Activated T-helper 1 cell treated with Interleukin-2 at 50 U/mL for 16 hours (primary cell): ENCODE measurements around the gene CCT7.

Experiments used
- DNase-seq: peaks from one replicate; pipeline ENCODE4 v3.0.0-alpha.2; 2020; ENCODE audit warnings: low read depth

The CCT7 gene

DNA sequence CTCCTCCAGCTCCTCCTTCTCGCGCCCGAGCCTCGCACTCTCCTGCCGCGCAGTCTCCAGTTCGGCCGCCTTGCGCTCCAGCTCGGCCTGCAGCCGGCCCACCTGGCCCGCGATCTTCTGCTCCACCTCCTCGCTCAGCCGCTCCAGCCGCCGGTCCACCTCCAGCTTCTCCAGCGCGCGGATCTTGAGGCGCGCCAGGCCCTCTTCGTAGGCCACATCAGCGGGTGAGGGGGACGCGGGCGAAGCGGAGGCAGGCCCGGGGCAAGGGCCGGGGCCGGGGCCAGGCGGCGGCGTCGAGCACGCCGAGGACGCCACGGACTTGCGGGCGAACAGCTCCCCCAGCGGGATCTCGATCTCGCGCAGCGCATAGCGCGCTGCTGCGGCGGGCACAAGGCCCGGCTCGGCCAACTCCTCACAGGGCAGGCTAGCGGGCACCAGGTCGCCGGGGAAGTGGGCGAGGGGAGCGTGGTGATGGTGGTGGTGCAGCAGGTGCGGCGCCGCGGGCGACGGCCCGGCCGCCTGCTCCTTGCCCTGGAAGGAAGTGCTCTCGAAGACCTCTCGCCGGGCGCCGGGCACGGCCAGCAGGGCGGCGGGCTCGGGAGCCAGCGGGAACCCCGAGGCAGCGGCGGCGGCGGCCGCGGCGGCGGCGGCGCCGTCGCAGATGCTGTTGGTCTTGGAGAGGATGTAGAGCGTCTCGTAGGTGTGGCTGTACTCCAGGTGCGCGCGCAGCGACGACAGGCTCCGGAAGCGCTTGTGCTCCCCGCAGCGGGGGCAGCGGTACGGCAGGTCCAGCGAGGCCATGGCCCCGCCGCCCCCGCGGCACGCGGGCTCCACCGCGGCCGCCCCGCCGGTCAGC lies 35.0 kb downstream of the CCT7 start:
- peak; percentile 76 for DNase-seq

DNA sequence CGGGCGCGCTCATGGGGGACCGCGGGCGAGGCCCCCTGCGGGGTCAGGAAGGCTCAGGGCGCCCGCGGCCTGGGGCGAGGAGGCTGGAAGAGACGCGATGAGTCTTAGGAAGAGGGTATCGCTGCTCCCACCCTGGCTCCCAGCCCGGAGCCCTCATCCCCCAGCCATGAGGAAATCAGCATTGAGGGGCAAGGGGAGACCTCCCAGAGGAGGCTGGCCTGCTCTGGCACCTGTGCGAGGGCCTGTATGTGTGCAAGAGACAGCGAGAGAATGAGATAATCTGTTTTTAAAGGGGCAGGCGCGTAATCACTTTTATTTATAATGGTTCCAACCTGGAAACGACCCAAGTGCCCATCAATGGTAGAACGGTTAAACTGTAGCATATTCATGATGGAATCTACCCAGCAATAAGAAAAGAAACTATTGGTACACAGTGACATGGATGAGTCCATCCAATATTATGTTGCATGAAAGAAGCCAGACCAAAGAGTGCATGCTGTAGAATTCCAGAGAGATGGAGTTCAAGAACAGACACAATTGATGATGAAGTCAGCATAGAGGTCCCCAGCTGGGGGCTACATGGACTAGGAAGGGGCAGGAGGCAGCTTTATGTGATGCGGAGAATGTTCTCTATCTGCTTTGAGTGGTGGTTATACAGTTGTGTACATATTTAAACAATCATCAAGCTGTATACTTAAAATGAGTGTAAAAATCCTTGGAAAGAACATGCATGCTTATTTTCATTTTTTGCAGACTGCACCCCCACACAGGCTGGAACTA lies 35.8 kb downstream of the CCT7 start:
- no peak for DNase-seq

DNA sequence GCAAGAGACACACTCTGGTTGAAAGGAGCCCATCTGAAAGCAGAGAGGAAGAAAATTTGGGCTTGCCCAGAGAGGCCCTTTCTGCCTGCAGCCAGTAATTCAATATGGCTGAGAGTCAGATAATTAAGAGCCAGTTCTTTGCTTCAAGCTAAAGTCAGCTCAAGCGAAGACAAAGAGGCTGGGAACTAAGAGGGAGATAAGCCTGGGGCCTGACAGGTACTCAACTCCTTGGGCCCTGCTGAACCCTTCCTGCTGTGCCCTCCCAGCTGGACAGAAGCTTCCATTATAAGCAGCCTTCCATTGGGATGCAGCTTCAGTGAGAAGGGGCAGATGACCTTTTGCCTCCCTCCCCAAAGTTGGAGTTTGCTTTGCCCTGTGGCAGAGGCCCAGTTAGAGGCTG lies 38.2 kb downstream of the CCT7 start:
- DNase-seq = no peak

DNA sequence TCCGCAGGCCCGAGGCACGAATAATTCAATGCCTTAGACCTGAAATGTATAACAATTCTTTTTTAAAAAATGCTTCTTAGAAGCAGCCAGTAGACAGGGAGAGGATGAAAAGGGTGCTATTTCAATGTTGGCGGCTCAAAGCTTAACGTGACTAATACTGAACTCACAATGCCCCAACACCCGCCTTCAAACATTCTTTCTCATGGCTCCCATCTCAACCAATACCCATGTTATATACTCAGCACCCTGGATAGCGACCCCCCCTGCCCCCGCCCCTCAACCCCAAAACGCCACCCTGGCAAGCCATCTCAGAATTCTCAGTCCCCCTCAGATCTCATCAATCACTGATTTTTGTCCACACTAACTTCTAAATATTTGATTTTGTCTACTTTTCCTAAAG lies 45.7 kb downstream of the CCT7 start:
- no peak for DNase-seq

DNA sequence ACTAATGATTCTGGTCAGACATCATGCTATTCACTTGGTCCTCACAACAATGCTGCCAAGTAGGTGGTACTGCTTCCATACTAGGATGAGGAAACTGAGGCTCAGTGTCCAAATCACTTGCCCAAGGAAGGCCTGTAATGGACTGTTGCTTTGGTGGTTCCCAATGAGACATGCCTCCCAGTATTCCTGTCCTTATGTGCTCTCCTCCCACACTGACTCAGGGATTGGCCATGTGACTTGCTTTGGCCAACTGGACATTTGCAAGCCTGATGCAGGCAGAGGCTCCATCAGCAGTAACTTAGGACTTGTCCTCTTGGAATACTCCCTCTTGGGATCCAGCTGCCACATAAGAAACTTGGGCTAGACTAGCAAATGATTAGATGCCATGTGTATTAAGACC lies 47.1 kb downstream of the CCT7 start:
- no peak for DNase-seq

DNA sequence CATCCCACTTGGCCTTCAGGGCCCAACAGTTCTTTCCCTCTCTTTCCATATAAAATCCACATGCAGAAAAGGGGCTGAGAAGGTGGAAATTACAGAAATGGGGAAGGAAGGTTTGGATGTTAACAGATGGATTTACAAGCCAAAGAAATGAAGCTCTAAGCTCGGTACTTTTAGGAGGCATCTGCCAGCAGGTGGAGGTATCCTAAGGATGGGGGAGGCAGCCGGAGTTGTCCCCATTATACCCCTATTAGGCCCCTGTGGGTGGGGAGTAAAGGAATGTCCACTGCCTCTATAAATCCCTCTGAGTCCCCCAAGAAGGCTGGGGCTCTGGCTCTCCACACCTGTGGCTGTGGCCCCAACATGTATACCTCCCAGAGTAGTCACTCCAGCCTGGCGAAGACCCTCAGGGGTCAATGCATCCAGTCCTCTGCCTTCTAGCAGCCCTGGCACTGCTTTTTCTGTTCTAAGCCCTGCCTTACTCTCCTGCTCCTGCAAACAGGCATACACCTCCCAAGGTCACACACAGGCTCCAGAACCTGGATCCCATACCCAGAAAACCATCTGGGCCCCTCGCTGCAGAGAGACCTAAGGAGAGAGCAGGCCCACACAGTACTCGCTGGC lies 48.9 kb downstream of the CCT7 start:
- no peak for DNase-seq

DNA sequence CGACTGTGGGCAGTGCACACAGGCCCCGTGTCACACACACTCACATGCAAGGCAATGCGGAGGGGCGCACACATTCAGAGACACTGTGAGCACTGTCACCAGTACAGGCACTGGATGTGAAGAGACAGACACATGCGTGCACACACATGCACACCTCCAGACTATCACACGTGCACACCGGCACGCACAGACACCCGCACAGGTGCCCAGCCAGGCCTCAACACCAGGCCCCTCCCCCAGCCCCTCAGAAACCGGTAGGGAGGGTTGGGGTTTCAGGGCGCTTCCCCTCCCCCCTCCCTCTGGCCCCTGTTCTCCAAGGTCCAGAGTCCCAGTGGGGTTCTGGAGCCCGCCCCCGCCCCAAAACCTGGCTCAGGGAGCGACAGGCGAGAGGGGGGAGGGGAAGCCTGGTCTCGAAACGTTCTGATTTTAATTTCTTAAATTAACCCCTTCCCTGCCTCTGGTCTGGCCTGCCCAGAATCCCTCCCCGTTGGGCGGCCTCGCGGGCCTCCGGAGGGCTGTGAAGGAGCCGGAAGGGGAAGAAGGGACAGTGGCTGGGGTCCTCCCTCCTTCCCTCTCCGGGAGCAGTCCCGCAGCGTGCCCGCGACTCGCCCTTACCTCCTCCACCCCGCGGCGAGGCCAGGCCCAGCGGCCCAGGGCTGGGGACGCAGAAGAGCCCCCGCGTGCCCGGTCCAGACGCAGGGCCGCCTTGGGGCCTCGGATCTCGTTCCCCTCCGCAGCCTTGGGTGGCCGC lies 49.6 kb downstream of the CCT7 start:
- no peak for DNase-seq

DNA sequence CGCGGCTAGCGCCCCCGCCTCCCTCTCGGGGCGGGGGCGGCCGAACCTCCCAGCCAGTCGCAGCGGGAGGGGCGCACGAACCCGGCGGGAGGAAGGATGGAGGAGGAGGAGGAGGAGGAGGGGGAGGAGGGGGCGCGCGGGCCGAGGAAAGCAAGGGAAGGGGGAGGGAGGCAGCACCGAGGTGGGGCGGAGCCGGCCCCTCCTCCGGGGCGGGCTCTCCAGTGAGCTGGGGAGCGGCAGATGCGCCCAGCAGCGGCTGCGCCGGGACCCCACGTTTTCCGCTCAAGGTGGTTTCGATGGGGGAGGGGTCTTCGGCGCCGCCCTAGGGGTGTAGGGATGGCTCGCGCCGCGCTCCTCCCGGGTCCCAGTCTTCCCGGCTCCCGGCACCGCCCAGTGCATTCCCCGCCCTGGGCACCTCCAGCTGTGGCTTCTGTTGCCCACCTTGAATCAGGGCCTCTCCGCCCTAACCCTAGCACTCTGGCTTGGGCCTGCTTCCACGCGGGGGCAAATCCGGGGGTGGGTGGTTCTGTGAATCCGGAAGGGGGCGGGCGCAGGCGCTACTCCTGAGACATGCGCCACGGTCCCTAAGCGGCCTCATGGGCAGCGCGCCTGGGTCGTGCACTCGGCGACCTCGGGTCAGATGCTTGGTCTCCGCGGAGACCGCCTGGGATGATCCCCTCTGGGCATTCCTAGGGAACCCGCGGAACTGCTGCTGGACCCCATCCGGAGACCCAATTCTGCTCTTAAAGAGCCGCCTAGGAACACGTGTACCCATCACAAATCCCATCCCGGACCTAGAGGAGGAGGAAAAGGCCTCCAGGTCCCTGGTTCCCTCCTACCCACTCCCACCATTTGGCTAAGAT lies 50.4 kb downstream of the CCT7 start, which contains the start of gene FBXO41:
Gene FBXO41, minus strand, starts transcription at position 183 of the 863 bp plus-strand sequence. CDS start 14,848 bp downstream, outside the sequence.
- DNase-seq = peak; percentile 37

DNA sequence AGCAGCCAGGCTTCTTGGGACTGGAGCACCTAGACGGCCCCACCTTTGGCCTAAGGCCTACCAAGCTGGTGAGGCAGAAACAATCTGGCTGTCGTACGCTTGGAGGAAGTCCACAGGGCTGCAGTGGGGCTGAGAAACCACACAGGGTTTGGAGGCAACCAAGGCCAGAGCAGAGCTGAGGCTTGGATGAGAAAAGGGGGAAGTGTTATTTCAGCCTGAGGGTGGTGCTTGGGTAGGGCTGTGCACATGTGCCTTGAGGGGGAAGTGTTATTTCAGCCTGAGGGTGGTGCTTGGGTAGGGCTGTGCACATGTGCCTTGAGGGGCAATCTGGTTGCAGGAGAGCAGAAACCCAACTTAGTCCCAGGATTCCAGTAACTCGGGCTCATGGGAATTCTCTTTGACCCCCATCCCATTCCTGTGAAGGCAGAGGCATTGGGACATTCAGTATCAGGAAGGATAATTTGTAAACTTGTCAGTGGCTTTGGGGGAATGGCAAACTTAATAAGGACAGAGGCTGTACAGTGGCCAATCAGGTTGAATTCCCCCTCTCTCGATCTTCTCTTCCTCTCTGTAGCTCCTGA lies 51.1 kb downstream of the CCT7 start:
- DNase-seq = no peak

DNA sequence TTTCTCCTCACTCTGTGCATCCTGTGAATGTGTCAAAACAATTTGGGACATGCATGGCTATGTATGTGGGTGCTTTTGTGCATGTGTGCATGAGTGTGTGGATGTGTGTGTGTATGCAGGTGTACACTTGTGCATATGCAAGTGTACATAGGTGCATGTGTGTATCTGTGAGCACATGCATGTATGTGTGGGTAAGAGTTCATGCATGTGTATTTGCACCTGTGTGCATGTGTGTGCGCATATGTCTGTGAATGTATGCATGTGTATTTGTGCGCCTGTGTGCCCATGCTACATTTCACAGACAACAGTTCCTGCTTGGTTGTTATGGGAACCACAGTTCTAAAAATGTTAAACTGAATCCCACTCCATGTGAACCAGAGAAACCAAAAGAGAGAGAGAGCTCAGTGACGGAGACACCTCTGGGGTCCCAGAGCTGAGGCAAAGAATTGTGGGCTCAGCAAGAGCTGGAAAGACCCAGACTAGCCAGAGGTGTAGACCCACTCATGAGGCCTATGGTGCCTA lies 52.1 kb downstream of the CCT7 start:
- DNase-seq = no peak

DNA sequence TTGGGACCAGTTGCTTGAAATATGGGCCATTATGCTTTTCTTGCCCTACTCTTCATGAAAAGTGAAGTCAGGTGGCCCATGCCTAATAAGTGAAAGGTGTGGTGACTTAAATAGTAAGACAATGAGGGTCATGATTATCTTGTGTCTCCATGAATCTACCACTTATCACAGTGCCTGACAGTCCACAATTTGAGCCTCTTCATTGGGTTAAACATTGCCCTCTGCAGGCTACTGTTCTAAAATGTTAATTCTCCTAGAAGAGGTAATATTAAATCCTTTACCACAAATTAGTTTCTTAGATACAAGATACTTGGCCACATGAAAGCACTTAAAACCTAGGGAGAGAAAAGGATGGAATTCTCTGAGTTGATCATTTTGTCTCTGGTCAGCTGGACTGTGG lies 55.2 kb downstream of the CCT7 start:
- no peak for DNase-seq

DNA sequence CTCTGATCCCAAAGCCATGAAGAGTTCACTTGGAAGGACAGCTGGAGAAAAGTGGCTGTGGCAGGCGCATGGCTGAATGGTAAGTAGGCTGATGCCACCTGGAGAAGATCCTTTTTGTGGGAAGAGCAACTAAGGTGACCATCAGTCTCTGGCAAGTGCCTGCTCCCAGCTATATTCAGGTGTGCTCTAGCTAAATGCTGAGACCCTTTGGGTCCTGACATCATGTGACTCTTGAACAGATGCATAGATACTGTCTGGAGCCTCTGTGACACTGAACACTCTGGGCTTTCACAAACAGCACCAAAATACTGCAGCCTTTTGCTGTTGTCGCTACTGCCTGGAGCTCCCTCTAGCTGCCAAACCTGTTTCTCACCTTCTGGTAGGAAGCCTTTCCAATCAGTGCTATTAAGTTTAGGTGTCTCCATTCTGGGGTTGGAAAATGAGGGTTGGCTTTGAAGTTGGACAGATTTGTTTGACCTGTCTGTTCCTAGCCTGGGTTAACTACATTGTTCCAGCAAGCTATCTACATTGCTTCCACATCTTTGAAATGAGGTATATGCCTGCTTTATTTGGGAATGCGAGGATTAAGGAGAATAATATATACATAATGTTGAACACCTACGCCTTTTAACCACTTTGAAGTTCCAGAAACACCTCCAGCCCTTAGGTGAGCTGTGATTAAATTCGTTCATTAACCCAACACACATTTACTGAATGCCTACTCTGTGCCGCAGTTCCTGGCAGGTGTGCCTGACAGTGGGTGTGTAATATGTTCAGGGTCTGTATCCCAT lies 56.1 kb downstream of the CCT7 start:
- no peak for DNase-seq

DNA sequence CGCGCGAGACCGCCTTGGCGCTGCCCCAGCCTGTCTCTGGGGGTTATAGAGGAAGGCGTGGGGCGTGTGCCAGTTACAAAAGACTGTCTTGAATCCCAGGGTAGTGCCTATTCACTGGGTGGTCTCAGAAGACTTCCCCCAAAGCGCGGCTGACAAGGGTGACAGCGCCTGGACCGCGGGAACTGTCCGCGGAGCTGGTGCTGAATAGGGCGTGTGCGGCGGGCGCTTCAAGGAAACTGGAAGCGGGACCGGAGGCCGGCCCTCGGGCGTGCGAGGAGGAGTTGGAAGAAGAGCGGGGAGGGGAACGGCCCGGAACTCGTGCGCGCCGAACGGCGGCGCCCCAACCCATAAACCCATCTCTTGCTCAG lies 57.0 kb downstream of the CCT7 start:
- peak; percentile 20 for DNase-seq

DNA sequence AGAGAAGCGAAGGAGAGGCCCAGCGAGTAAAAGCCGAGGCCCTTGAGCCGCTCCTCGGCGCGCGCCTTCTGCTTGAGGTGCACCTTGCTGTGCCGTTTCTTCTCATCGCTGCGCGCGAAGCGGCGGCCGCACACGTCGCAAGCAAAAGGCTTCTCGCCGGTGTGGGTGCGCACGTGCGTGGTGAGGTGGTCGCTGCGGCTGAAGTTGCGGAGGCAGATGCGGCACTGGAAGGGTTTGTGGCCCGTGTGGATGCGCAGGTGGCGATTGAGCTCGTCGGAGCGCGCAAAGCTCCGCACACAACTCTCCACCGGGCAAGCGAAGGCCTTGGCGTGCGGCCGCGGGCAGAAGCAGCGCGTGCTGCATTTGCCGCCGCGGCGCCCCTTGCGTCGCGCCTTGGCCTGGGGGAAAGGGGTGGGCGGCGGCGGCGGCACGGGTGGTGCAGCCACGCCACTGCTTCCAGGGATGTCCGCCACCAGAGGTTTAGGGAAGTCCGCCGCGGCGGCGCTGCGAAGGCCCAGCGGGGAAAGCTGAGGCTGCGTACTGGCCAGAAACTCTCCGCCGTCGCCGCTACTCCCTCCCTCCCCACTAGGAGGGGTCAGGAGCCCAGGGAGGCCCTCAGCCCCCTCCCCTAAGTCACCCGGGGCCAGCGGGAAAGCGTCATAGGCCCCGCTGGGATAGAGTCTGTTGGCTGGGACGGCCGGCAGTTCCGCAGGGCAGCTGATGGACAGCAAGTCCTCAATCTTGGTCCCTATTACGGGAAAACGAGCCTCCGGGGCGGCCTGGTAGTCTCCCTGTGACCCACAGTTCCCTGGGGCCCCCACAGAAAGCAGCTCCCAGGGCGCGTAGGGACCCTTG lies 57.6 kb downstream of the CCT7 start:
- no peak for DNase-seq

DNA sequence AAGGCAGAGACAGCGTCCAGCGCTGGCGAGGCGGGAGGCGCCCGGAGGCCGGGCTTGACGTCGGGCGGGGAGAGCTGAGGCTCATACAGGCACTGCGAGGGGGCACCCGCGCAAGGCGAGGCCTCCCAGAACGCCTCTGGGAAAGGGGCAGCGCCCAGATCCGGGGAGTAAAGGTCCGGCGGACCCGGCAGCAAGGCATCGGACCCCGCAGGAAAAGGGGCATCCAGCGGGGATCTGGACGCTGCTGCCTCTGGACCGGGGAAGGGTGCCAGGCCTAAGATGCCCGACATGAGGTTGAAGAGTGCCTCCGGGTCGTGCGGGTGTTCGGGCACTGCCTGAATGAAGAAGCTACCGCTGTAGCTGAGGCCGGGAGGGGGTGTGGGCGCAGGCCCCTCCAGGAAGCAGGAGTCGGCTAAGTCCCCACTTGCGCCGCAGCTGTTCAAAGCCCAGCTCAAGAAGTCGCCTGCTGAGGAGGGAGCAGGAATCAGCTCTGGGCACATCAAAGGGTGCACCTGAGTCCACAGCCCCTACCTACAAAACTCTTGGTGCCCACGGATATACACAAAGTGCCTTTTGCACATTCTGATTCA lies 58.3 kb downstream of the CCT7 start:
- no peak for DNase-seq

DNA sequence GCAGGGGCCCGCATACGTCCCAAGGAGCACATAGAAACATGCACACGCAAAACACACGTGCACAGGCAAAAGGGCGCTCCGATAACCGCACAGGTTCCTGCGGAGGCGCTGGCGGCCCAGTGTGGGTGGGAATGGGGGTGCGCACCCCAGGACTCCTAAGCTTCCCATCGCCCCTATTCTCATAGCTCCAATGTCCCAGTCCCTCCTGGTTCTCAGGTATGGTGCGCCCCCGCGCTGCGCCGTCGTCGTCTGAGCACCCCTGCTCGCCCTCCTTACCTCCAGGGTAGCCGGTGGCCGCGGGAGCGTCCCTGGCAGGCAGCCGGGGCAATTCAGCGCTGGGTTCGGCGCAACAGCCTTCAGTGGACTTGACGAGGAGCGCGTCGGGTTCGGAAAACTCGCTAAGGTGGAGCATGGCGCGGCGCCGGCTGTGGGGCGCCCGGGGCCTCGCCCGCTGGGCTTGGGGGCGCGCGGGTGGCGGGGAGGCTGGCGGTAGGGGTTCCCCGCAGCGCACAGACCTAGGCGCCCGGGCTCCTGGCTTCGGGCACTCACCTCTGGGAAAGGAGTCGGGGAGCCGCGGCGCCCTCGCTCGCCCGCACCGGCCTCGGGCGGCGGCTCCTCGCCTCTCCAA lies 58.9 kb downstream of the CCT7 start:
- DNase-seq = no peak

DNA sequence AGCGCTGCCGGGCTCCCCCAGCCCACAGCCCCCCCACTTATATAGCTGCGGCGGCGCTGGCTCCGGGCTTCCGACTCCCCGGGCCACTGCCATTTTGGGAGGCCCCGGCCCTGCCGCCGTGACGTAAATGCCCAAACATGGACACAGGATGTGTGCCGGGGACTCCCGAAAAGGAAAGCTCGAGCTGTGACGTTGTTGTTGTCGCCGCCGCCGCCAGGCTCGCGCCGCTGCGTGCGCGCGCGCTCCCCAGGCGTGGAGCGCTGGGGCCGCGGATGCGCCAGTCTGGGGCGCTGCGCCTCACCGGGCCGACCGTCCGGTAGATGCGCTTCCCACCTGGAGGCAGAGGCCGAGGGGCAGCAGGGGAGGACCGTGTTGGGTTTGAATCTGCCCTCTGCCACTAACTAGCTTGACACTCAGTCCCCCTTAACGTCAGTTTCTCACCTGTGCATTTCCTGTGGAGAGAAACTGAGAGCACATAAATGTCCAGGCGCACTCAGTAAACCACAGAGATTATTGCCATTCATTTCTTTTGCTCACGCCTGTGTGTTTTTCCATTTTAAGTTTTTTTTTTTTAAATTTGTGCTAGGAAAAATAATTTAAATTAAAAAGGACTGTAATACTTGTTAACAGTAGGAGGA lies 59.5 kb downstream of the CCT7 start, which contains the start of gene EGR4:
Gene EGR4, minus strand, starts transcription at position 15 of the 638 bp plus-strand sequence. CDS start 231 bp downstream, outside the sequence.
- peak; percentile 77 for DNase-seq
